ENCODE data around the gene CELF4.

DNA sequence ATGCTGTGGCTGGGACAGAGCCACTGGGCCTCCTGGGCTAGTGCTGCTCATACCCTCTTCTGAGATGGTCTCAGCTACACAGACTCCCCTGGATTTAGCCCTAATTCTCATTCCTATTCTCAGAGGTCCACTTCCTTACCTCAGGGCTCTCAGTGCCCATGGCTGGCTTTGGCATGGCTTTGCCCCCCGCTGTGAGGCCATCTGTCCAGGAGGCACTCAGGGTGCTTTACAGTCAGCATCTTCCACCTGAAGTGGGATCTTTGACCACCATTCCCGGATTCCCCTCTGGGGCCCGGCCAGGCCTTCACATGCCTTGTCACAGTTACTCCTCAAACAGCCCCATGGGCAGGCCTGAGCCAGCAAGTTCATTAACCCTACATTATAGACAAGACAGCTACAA, 161.8 kb downstream of the CELF4 start:
- TF ChIP-seq, protein P1, sequence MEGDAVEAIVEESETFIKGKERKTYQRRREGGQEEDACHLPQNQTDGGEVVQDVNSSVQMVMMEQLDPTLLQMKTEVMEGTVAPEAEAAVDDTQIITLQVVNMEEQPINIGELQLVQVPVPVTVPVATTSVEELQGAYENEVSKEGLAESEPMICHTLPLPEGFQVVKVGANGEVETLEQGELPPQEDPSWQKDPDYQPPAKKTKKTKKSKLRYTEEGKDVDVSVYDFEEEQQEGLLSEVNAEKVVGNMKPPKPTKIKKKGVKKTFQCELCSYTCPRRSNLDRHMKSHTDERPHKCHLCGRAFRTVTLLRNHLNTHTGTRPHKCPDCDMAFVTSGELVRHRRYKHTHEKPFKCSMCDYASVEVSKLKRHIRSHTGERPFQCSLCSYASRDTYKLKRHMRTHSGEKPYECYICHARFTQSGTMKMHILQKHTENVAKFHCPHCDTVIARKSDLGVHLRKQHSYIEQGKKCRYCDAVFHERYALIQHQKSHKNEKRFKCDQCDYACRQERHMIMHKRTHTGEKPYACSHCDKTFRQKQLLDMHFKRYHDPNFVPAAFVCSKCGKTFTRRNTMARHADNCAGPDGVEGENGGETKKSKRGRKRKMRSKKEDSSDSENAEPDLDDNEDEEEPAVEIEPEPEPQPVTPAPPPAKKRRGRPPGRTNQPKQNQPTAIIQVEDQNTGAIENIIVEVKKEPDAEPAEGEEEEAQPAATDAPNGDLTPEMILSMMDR (IDR thresholded peaks at IDR 0.05), result no peak
- TF ChIP-seq POLR2A (IDR thresholded peaks at IDR 0.05), result no peak
- no peak for TF ChIP-seq EP300 (IDR thresholded peaks at IDR 0.05)
